Measurements from ENCODE around the gene DDAH1. TPM values are rescaled to one million over a fixed set of nuclear protein-coding genes. Genes with fewer than 3 reads are reported as not detected.
"Not testable (repeated sequence)": the region's sequence is repeated elsewhere in the genome, so short reads cannot be mapped to it uniquely, and the experiment has no call there.

The DDAH1 gene
- total RNA-seq (2022) (4.3 and 7.9 TPM in 2 replicates), Bru-seq, nascent RNA (percentile 45 among the genes with signal in this experiment), BruChase-seq, experiment 1, labeled RNA remaining after a 6-hour chase (percentile 44 among the genes with signal in this experiment), BruChase-seq, experiment 2, labeled RNA remaining after a 2-hour chase (percentile 39 among the genes with signal in this experiment)
- long read RNA-seq, transcript DDAH1-201 (6 exons, 3,920 nt) = major isoform, 15 of 19 reads
- long read RNA-seq, partial matches to known transcripts = 0 of 19 reads
- long read RNA-seq, other reads (novel, unspliced or antisense) = 4 of 19 reads

GRCh38 chr1:85465099-85465785 lies at the start of gene DDAH1:
TSS of gene DDAH1 (minus strand) at chr1:85465159. CDS start at chr1:85465045, 114 bp downstream.
- H3K27me3 Mint-ChIP-seq (ENCODE audit: insufficient read depth, unreplicated experiment) = no peaks in the 10 kb centered on the region
- H3K9me3 Mint-ChIP-seq (ENCODE audit: unreplicated experiment) = no peaks in the 10 kb centered on the region
- DNase-seq (ENCODE audit: unreplicated experiment) = peak; percentile 51
- ChIA-PET CTCF (interaction anchor here (0.7 to 1.9 kb wide), 11 partner anchors 13 to 226 kb away, joined by 3 to 10 read pairs (median 4); partner anchors contain the start of gene CCN1), POLR2A (interaction anchor here (0.5 to 2.2 kb wide), 20 partner anchors 8 to 237 kb away, joined by 3 to 16 read pairs (median 4); partner anchors contain the start of genes BCL10, C1orf52 and CCN1)
- no peaks in the 10 kb centered on the region for H3K36me3 Mint-ChIP-seq (ENCODE audit: insufficient read depth, unreplicated experiment)
- intact Hi-C loops (cut with micrococcal nuclease) = loop anchor here (2.0 to 10.0 kb wide), 2 partner anchors 58 to 140 kb away; no protein-coding TSS in a partner anchor
- BruUV-seq (replicated peaks) = no TSS peak
- peaks cover 11% of the 10 kb centered on the region for H3K4me1 Mint-ChIP-seq (ENCODE audit: insufficient read depth, unreplicated experiment)
- no peak for TF ChIP-seq CTCF (IDR thresholded peaks at IDR 0.05; ENCODE audit: unreplicated experiment)
- no peak within 1 kb of the TSS for H3K27ac Mint-ChIP-seq (ENCODE audit: low read depth, unreplicated experiment)
- peak within 1 kb of the TSS; percentile 57 for H3K4me3 Mint-ChIP-seq (ENCODE audit: unreplicated experiment)

GRCh38 chr1:85513998-85514397 lies 49.0 kb upstream of the DDAH1 start:
- BruUV-seq (replicated peaks); CTCF ChIA-PET; H3K27me3 Mint-ChIP-seq (ENCODE audit: insufficient read depth, unreplicated experiment); DNase-seq (ENCODE audit: unreplicated experiment); H3K36me3 Mint-ChIP-seq (ENCODE audit: insufficient read depth, unreplicated experiment); H3K9me3 Mint-ChIP-seq (ENCODE audit: unreplicated experiment); H3K27ac Mint-ChIP-seq (ENCODE audit: low read depth, unreplicated experiment); H3K4me3 Mint-ChIP-seq (ENCODE audit: unreplicated experiment); intact Hi-C loops (cut with micrococcal nuclease); POLR2A ChIA-PET; H3K4me1 Mint-ChIP-seq (ENCODE audit: insufficient read depth, unreplicated experiment): not testable (repeated sequence)

GRCh38 chr1:85504417-85504816 lies 39.5 kb upstream of the DDAH1 start:
- Mint-ChIP-seq H3K4me3 (ENCODE audit: unreplicated experiment) (no peak overlapping the region), H3K36me3 (ENCODE audit: insufficient read depth, unreplicated experiment) (no peaks in the 10 kb centered on the region), H3K27ac (ENCODE audit: low read depth, unreplicated experiment) (no peak overlapping the region), H3K4me1 (ENCODE audit: insufficient read depth, unreplicated experiment) (peaks cover 10% of the 10 kb centered on the region), H3K27me3 (ENCODE audit: insufficient read depth, unreplicated experiment) (no peaks in the 10 kb centered on the region), H3K9me3 (ENCODE audit: unreplicated experiment) (no peaks in the 10 kb centered on the region)
- ChIA-PET POLR2A (interaction anchor here (0.7 kb wide), 1 partner anchor 196 kb away, joined by 3 read pairs; no protein-coding TSS in a partner anchor), CTCF (interaction anchor here (0.7 to 0.9 kb wide), 2 partner anchors 79 to 97 kb away, joined by 3 to 5 read pairs; no protein-coding TSS in a partner anchor)
- DNase-seq (ENCODE audit: unreplicated experiment) = no peak
- intact Hi-C loops (cut with micrococcal nuclease) = no loop called here
- no TSS peak for BruUV-seq (replicated peaks)
- no peak for TF ChIP-seq CTCF (IDR thresholded peaks at IDR 0.05; ENCODE audit: unreplicated experiment)

GRCh38 chr1:85502625-85503083 lies 37.7 kb upstream of the DDAH1 start:
- intact Hi-C loops (cut with micrococcal nuclease) = loop anchor here (2.0 kb wide), 1 partner anchor 194 kb away; no protein-coding TSS in a partner anchor
- no TSS peak for BruUV-seq (replicated peaks)
- no peaks in the 10 kb centered on the region for H3K9me3 Mint-ChIP-seq (ENCODE audit: unreplicated experiment)
- DNase-seq (ENCODE audit: unreplicated experiment) = peak; percentile 79
- no peaks in the 10 kb centered on the region for H3K27me3 Mint-ChIP-seq (ENCODE audit: insufficient read depth, unreplicated experiment)
- no peaks in the 10 kb centered on the region for H3K36me3 Mint-ChIP-seq (ENCODE audit: insufficient read depth, unreplicated experiment)
- H3K4me3 Mint-ChIP-seq (ENCODE audit: unreplicated experiment) = no peak overlapping the region
- TF ChIP-seq CTCF (IDR thresholded peaks at IDR 0.05; ENCODE audit: unreplicated experiment) = peak; percentile 43
- H3K4me1 Mint-ChIP-seq (ENCODE audit: insufficient read depth, unreplicated experiment) = peaks cover 10% of the 10 kb centered on the region
- POLR2A ChIA-PET = interaction anchor here (0.8 kb wide), 1 partner anchor 70 kb away, joined by 3 read pairs; no protein-coding TSS in a partner anchor
- CTCF ChIA-PET = interaction anchor here (0.7 kb wide), 2 partner anchors 39 to 83 kb away, joined by 4 to 7 read pairs; no protein-coding TSS in a partner anchor
- no peak overlapping the region for H3K27ac Mint-ChIP-seq (ENCODE audit: low read depth, unreplicated experiment)
